ENCODE results near the gene LRRFIP2. TPM values are rescaled to one million over a fixed set of nuclear protein-coding genes. Genes with fewer than 3 reads are reported as not detected.

Gene LRRFIP2
- total RNA-seq, 1 donor from 2014 or later = 42.8 TPM

GRCh38 chr3:37129871-37130270, 44.5 kb downstream of the LRRFIP2 start:
- Histone ChIP-seq H3K27ac (no peak overlapping the region), H3K36me3 (no peaks in the 10 kb centered on the region), H3K27me3 (no peaks in the 10 kb centered on the region), H3K4me3 (no peak overlapping the region), H3K4me1 (peaks cover 0 to 2% of the 10 kb centered on the region in 2 donors), H3K9me3 (no peaks in the 10 kb centered on the region)
- intact Hi-C loops (cut with DNase I) = no loop called here
- DNase-seq (ENCODE audit: low spot score in 2 of 2) = no peak
- TF ChIP-seq CTCF (IDR thresholded peaks at IDR 0.05) = no peak

GRCh38 chr3:37127340-37127739, 47.0 kb downstream of the LRRFIP2 start:
- H3K9me3 ChIP-seq = no peaks in the 10 kb centered on the region
- H3K27ac ChIP-seq = no peak overlapping the region
- no peaks in the 10 kb centered on the region for H3K27me3 ChIP-seq
- H3K36me3 ChIP-seq = no peaks in the 10 kb centered on the region
- H3K4me1 ChIP-seq = peaks cover 0 to 3% of the 10 kb centered on the region in 2 donors
- no peak for DNase-seq (ENCODE audit: low spot score in 2 of 2)
- intact Hi-C loops (cut with DNase I) = no loop called here
- no peak for TF ChIP-seq CTCF (IDR thresholded peaks at IDR 0.05)
- no peak overlapping the region for H3K4me3 ChIP-seq

GRCh38 chr3:37126856-37127255, 47.5 kb downstream of the LRRFIP2 start:
- TF ChIP-seq CTCF (IDR thresholded peaks at IDR 0.05) = no peak
- H3K4me1 ChIP-seq = peaks cover 0 to 3% of the 10 kb centered on the region in 2 donors
- H3K4me3 ChIP-seq = no peak overlapping the region
- intact Hi-C loops (cut with DNase I) = no loop called here
- no peaks in the 10 kb centered on the region for H3K36me3 ChIP-seq
- no peaks in the 10 kb centered on the region for H3K27me3 ChIP-seq
- H3K27ac ChIP-seq = no peak overlapping the region
- no peak for DNase-seq (ENCODE audit: low spot score in 2 of 2)
- no peaks in the 10 kb centered on the region for H3K9me3 ChIP-seq

- no peaks in the 10 kb centered on the region for H3K36me3 ChIP-seq
- intact Hi-C loops (cut with DNase I) = no loop called here
- no peak for DNase-seq (ENCODE audit: low spot score in 2 of 2)
- H3K27ac ChIP-seq = no peak overlapping the region
- no peaks in the 10 kb centered on the region for H3K9me3 ChIP-seq
- peaks cover 0 to 3% of the 10 kb centered on the region in 2 donors for H3K4me1 ChIP-seq
- H3K27me3 ChIP-seq = no peaks in the 10 kb centered on the region
- no peak for TF ChIP-seq CTCF (IDR thresholded peaks at IDR 0.05)
- no peak overlapping the region for H3K4me3 ChIP-seq
These were observed 48.9 kb downstream of the LRRFIP2 start for GRCh38 chr3:37125195-37126073.

- Histone ChIP-seq H3K27ac (no peak overlapping the region), H3K27me3 (no peaks in the 10 kb centered on the region), H3K4me1 (peaks cover 0 to 7% of the 10 kb centered on the region in 2 donors), H3K36me3 (no peaks in the 10 kb centered on the region), H3K4me3 (no peak overlapping the region), H3K9me3 (no peaks in the 10 kb centered on the region)
- DNase-seq (ENCODE audit: low spot score in 2 of 2) = no peak
- intact Hi-C loops (cut with DNase I) = no loop called here
- no peak for TF ChIP-seq CTCF (IDR thresholded peaks at IDR 0.05)
These were observed 49.9 kb downstream of the LRRFIP2 start for GRCh38 chr3:37124435-37124834.

Measured in ascending aorta (tissue), 2 donors.